ENCODE data around the gene NKD1.

NKD1 gene

DNA sequence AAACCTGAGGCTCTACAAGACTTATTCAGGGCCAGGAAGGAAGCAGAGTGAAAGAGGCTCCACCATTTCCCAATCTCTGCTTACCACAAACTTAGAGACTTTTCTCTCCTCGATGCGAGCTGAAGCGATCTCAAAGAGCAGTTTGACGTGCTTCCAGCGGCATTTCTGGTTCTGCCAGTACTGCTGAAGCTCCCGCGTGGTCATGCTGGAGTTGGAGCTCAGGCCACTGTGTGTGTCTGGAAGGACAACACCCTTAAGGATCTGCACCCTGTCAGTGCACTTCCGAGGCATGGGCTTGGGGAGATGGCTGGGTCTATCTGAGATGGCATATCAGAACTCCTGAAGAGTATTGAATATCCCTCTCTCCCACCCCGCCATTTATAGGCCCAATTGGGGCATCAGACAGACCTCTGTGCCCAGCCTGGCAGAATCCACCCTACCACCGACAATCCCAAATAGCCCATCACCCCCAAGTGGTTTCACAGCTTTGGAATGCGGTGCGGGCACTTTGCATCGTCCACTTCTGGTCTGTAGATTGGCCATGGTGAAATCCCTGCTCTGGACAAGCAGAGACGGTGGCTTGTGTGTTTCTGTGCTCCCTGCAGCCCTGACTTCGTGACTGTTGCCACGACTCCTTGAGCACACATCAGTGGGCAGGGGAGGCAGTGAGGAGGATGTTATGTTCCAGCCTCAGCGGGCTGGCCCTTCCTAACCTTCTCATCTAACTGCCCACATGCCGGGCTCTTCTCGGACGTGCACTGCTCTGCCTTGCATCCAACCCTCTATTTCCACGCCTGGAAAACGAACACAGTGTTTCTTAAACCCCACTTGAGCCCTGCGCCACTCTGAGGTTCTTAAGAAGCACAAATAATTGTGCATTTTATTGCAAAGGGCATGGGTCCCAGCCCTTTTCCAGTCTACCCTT is 127.8 kb downstream of the NKD1 start:
- DNase-seq (ENCODE audit: low spot score) = no peak

DNA sequence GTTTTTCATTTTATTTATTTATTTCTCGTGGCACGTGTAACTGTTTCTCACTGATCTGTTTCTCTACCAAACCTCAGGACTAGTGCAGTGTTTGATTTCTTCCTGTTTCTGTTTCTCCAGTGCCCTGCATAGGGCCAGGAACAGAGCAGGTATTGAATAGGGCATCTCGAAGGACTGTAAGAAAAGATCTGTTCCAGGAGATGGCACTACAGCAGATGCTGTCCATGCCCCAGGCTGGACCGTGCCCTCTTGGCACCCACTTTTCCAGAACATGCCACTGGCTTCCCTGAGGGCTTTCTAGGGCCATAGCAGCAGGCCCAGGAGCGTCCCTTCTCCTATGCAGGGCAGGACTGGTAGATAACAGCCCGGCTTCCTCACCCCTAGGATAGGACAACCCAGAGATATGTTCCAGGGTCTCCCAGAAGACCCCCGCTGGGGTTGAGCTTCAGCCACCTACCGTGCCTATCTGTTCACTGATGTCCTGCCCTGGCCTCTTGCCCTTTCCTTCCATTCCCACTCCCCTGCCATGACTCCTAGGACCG is 128.6 kb downstream of the NKD1 start:
- no peak for DNase-seq (ENCODE audit: low spot score)

DNA sequence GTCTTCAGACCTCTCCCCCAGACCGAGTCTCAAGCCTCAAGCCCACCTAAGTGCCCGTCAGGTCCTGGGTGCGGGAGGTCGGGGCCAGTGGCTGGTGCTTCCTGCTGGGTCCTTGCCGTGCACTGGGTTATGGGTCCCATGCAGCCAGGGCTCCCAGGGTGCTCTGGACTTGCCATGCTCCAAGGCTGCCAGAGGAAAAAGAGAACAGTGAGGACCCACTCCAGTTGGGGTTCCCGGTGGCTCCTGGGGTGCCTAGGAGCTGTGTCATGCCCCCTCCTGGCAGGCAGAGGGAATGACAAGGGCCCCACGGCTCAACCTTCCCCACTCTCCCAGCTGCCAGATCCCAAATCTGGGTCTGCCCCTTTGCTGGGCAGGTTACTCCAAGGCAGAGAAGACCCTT is 129.2 kb downstream of the NKD1 start:
- DNase-seq (ENCODE audit: low spot score) = no peak

DNA sequence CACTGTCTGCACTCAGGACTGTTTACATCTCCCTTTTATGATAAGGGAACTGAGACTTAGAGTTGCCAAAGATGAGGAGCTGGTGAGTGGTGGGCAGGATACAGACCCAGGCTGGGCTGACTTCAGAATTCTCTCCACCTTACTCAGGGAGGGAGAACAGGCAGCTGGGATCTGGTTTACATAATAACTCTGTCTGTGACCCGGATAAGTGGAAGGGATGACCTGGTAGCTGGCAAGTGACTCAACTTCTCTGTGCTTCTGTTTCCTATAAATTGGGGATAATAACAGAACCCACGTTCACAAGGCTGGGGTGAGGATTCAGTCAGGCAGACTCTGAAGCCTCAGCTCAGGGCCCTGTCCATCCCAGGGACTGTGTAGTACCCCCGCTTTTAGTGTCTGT is 130.3 kb downstream of the NKD1 start:
- no peak for DNase-seq (ENCODE audit: low spot score)

DNA sequence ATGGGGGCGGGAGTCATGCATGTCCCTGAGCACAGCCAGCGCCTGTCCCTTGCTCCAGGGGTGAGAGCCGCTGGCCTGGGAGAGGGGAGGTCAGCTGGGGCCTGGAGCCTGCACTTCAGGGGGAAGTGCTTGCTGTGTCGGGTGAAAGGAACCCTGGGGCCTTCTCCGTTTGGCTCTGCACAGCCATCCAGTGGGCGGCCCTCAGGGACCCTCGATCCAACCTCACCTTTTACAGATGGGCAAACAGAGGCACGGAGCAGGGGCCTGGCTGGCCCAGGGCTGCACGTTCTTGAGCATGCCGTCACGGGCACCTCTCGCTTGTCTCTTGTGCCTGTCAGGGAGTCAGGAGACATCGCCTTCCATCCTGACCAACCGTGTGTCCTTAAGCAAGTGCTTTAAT is 131.1 kb downstream of the NKD1 start:
- no peak for DNase-seq (ENCODE audit: low spot score)

DNA sequence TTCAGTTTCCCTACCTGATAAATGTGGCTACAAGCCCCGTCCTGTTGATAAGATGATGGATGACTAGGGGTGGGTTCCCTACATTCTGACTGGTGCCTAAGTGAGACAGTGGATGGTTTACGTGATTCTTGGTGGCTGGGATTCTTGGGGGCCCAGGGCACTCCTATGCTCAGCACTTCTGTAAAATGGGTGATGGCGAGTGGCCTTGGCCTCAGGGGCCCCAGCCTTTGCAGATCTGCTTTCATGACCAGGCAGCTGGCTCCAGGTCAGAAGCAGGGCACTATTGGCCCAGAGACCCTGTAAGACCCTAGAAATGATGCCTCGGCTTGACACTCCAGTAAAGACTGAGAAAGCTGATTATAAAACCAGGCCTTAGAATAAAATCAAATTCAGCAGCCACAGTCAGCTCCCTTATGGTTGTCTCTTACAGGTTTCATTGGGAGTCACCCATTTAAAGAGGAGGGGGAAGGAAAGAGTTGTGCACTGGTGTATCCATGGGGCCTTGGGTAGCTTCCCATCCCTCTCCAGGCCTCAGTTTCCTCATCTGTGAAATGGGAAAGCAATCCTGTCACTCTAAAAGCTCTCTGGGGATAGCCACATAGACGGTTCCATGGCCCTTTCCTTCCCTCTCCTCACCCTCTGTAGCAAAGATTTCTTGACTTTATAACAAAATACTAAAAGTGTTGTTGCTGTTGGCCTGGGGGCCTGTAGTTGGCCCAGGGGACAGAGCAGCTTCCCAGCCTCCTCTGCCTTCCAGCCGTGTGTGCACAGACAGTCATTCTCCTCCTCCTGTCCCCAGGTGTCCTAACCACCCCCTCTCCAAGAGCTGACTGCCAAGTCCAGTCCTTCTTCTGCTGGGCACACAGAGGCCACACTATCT is 131.7 kb downstream of the NKD1 start:
- no peak for DNase-seq (ENCODE audit: low spot score)

DNA sequence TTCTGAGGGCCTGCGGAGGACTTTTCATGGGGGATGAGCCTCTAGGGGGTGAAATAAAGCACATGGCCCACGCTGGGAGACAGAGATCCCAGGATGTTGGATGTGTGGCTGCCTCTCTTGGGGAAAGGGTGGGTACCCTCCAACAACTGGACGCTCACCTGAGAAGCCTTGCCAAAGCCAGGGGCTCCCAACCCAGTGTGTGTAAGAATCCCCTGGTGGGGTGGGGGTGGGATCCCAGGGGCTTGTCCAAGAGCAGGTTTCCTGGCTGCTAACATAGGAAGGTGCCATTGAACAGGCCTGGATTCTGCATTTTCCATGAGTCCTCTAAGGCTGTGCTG is 132.3 kb downstream of the NKD1 start:
- DNase-seq (ENCODE audit: low spot score) = no peak

DNA sequence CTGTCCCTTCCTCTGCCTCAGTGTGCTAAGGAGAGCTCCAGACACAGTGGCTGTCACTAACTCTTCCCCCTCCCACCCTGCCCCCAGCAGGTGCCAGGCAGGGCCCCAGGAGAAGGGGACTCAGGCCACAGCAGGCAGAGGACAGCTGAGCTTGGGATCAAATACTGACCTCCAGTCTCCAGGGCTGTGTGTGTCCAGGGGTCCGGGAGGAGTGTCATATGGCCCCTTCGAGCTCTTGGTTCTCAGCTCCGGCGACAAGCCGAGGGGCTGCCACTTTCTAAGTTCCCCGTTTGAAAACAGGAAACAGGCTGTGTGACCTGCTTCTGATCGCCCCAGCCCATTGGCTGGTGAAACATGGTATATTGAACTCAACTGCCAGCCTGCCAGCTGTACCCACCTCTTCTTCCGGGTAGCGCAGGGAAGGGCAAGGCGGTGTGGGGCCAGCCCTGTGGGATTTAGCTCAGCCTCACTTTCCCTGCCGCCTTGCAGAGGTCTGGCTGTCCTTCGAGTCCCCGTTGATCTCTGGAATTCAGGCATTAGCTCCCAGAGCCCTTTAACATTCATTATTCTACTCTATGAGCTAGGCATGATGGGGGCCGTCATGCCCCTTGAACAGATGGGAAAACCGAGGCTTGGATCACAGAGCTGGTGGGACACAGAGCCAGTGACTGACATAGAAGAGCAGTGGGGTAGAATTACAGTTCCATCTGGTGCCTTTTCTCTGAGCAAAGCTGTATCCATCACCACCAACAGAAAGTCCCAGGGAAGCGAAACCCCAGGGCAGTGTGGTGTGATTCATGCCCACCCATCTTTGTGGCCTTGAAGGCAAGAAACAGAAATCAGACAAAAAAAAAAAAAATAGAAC is 133.1 kb downstream of the NKD1 start, which contains the start of gene SNX20:
TSS of gene SNX20 (minus strand) at position 292 of the 865 bp plus-strand sequence. CDS start 3,786 bp downstream, outside the sequence.
- no peak for DNase-seq (ENCODE audit: low spot score)

DNA sequence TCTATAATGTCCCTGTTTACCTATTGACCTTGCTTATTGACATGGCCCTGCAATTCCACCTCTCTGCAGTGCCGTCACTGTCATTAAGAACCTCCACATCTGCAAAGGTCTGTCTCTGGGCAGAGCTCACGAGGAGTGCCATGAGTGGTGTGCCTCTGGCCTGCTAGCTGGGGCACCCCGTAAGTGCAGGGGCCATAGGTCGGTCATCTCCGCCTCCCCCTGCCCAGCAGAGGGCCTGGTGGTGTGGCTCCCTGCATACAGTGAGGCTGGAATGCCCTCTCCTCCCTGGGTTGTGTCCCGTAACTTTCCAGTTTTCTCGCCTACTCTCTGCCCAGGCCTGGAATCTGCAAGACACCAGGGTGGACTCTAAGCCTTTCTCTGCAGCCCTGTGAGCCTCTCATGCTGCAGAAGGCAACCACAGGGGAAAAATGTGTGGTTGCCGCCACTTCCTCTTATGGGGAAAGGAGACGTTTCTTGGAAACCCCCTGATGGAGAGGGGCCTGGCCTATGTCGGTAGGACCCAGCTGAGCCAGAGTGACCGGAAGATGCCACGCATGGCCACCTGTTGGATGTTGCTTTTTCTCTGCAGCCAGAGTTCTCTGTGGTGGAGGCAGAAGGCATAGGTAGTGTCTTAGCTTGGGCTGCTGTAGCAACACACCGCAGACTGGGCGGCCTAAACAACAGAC is 135.6 kb downstream of the NKD1 start:
- no peak for DNase-seq (ENCODE audit: low spot score)

DNA sequence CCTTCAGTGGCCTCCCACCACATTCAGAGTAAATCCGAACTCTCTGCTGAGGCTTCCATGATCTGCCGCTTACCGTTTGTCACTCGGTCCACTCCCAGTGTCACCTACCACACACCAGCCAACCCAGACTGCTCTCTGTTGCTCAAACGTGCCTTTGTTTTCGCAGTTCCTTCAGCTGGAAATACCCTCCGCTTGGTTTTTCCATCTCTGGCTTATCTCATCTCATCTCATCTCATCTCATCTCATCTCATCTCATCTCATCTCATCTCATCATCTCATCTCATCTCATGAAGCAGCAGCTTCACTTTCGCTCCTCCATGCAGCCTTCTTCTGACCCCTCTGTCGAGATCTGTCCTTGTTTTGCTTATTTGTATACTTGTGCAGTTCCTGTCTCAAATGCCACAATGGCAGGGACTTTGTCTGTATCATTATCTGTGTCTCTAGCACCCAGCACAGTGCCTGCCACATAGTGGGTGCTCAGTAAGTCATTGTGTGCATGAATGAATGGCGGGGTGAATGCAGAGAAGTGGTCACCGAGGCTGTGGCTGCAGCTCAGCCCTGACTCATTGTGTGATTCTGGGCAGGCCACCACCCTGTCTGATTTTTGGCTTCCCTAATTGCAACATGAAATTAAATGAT is 136.7 kb downstream of the NKD1 start:
- DNase-seq (ENCODE audit: low spot score) = no peak

DNA sequence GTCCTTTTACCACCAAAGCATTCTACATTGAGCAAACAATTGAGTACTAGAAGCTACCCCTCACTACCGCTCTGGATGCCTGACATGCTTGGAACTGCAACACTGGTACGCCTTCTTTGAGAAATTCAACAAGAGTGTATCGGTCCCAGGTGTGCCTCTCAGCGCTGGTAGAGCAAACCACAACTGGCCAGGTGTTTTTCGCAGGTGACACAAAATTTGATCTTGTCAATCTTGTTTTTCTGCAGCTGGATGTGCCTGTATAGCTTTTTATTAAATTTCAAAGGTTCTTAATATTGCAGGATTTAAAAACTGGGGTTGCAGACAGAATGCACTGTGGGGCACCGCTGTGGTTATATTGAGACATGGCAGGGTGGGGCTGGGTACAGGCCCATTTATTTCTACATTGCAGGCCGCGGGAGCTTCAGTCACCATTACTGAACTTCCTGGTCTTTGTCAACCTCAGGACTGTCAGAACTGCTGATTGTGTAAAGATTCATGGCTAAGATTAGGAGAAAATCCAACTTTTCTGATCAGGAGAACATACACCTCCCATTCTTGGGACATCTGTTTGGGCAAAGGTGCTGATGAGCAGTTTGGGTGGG is 137.4 kb downstream of the NKD1 start:
- DNase-seq (ENCODE audit: low spot score) = no peak

DNA sequence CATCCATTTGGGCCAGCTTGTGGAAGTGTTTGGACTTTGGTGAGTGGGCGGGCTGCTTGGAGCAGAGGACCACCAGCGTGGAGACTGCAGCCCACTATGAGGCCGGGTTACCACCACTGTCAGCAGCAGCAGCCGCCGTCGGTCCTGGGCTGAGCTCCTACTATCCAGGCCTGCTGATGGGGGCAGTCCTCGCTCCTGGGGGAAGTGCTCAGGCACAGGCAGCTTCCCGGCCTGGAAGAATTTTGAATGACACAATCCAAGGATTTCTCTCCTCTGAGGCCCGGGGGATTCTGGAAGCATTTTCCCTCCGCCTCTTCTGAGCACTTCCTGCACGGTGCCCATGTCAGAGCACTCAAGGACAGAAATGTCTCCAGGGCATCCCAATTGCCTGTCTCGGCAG is 139.9 kb downstream of the NKD1 start:
- DNase-seq (ENCODE audit: low spot score) = no peak

DNA sequence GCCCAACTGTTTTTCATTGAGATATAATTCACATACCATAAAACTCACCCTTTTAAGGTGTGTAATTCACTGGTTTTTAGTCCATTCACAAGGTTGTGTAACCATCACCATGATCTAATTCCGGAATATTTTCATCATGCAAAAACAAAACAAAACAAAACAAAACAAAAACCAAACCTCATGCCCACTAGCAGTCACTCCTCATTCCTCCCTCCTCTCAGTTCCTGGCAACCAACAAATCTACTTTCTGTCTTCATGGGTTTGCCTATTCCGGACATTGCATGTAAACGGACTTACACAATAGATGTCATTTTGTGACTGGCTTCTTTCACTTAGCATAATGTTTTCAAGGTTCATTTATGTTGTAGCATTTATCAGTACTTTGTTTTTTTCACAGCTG is 140.7 kb downstream of the NKD1 start:
- no peak for DNase-seq (ENCODE audit: low spot score)

DNA sequence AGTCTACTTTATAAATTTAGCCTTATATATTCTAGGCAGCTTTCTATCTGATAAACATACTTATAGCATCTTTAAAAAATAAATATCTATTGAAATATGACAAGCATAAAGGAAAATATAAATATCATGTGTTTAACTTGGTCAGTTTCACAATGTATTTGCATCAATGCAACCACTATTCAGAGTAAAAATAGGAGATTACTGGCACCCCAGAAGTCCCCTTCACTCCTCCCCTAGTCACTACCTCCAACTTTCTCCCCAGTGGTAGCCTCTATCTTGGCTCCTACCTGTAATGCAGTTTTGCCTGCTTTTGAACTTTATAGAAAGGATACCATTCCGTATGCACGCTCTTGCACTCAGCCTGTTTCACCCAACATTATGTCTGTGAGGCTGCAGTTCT is 142.0 kb downstream of the NKD1 start:
- no peak for DNase-seq (ENCODE audit: low spot score)

DNA sequence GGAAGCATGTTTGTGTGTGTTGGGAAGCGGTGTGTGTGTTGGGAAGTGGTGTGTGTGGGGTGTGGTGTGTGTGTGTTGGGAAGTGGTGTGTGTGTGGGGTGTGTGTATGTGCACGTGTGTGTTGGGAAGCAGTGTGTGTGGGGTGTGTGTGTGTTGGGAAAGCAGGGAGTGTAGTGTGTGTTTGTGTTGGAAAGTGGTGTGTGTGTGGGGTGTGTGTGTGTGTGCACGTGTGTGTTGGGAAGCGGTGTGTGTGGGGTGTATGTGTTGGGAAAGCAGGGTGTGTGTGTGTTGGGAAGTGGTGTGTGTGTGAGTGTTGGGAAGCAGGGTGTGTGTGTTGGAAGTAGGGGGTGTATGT is 144.4 kb downstream of the NKD1 start:
- no peak for DNase-seq (ENCODE audit: low spot score)

DNA sequence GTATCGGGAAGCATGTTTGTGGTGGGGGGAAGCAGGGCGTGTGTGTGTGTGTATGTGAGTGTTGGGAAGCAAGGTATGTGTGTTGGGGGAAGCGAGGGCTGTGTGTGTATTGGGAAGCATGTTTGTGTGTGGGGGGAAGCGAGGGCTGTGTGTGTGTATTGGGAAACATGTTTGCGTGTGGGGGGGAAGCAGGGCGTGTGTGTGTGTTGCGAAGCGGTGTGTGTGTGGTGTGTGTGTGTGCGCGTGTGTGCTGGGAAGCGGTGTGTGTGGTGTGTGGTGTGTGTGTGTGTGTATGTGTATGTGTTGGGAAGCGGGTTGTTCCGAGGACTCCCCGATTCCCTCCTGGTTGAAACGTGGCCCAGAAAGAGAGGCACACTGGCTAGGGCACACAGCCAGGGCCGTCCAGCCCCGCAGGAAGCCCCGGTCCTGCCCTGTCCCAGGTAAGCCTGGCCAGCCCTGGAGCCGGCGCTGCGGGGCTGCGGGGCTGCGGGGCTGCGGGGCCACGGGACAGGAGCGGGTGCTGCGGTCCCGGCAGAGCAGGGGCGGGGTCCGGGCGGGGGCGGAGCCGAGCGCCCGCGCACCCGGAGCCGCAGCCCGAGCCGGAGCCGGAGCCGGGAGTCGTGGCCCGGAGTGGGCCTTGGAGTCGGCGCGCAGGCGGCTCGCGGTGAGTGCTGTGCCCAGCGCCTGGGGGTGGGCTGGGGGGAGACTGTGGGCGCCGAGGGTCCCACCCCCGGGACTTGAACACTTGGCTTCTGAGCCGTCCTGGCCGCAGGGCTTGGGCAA is 145.0 kb downstream of the NKD1 start, which contains the start of gene NOD2:
TSS of gene NOD2 (plus strand) at position 608 of the 783 bp plus-strand sequence. CDS start 5,890 bp downstream, outside the sequence.
- DNase-seq (ENCODE audit: low spot score) = peak; percentile 67

DNA sequence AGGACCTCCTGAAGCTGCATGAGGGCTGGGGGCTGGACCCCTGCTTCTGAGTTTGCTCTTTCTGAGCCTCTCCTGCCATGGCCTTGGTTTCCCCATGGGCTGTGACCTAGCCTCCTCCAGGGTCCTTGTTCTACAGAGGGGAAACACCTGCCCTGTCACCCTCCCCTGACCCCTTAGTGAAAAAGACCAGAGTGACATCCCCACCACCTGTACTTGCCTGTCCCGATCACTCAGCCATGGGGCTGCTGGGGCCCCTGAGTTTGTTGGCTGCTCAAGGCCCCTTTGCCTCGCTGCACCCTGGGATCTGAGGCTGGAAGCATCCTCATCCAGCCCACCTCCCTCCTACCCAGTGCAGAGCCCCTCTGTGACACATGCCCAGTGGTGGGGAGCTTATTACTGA is 146.0 kb downstream of the NKD1 start:
- DNase-seq (ENCODE audit: low spot score) = no peak

DNA sequence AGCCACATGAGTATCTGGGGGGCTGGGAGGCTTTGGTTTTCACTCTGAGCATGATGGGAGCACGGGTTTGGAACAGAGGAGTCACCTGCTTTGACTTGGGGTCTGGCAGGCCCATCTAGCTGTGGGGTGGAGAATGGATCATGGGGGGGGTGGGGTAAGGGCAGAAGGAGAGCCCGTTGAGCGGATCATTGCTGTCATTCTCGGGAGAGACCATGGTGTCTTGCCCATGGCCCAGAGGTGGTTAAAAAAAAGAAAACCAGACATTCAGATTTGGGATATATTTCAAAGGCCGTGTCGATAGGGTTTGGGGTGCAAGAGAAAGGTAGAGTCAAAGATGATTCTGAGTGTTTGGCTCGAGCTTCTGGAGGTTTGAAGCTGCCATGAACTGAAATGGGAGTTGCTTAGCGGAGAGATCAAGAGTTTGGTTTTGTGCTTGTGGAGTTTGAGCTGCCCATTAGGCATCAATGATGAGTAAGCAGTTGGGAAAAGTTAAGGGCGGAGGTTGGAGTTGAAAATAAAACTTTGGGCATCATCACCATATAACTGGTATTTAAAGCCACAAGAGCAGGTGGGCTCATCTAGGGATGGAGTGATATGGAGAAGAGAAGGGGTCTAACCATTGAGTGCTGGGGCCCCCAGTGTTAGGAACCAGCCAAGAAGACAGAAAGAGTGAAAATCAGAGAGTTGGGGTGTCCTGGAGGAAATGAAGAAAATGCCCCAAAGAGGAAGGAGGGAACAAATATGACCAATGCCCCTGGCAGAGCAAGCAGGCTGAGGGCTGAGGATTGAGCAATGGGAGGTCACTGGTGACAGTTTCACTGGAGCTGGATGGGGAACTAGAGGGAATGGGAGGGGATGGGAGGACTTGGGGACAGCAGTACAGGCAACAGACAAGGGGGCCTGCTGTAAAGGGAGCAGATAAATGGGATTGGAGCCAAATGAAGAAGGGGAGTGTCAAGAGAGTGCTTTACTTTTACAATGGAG is 147.1 kb downstream of the NKD1 start:
- no peak for DNase-seq (ENCODE audit: low spot score)

Measured in D341Med (cell line).